Effector CD4-positive, alpha-beta T cell (primary cell): ENCODE data around the gene HSPA1L.

Experiments used
- DNase-seq: peaks from one replicate; pipeline ENCODE4 v3.0.0-alpha.2; 2020

HSPA1L gene

GRCh38 chr6:31780507-31781243, 34.4 kb downstream of the HSPA1L start:
- DNase-seq: no peak

GRCh38 chr6:31779908-31780307, 35.2 kb downstream of the HSPA1L start:
- DNase-seq: no peak

GRCh38 chr6:31778999-31779885, 35.8 kb downstream of the HSPA1L start:
- DNase-seq: no peak

GRCh38 chr6:31778193-31778592, 36.9 kb downstream of the HSPA1L start:
- DNase-seq: no peak

- DNase-seq: no peak
Observed at GRCh38 chr6:31777667-31778050, 37.4 kb downstream of the HSPA1L start.

- peak; percentile 46 for DNase-seq
Observed at GRCh38 chr6:31776989-31777666, 38.0 kb downstream of the HSPA1L start, which contains the start of gene VWA7. Gene VWA7, minus strand, starts transcription at chr6:31777328. Its CDS starts 549 bp downstream, at chr6:31776779.

GRCh38 chr6:31776485-31776988, 38.5 kb downstream of the HSPA1L start:
- DNase-seq: no peak

- no peak for DNase-seq
Observed at GRCh38 chr6:31775633-31776484, 39.2 kb downstream of the HSPA1L start.

- DNase-seq: no peak
Observed at GRCh38 chr6:31775184-31775583, 39.9 kb downstream of the HSPA1L start.

- DNase-seq: no peak
Observed at GRCh38 chr6:31771992-31772358, 43.1 kb downstream of the HSPA1L start.

- no peak for DNase-seq
Observed at GRCh38 chr6:31770860-31771259, 44.2 kb downstream of the HSPA1L start.

- peak; percentile 73 for DNase-seq
Observed at GRCh38 chr6:31769684-31770371, 45.3 kb downstream of the HSPA1L start.

- DNase-seq: no peak
Observed at GRCh38 chr6:31768363-31769257, 46.5 kb downstream of the HSPA1L start.

- DNase-seq: no peak
Observed at GRCh38 chr6:31767096-31767645, 47.9 kb downstream of the HSPA1L start.

- no peak for DNase-seq
Observed at GRCh38 chr6:31765910-31766794, 48.9 kb downstream of the HSPA1L start.

GRCh38 chr6:31765559-31765909, 49.5 kb downstream of the HSPA1L start:
- no peak for DNase-seq

GRCh38 chr6:31764198-31764597, 50.9 kb downstream of the HSPA1L start:
- no peak for DNase-seq

- no peak for DNase-seq
Observed at GRCh38 chr6:31763619-31763940, 51.5 kb downstream of the HSPA1L start.

GRCh38 chr6:31762878-31763618, 52.0 kb downstream of the HSPA1L start:
- DNase-seq: no peak
